Activated CD8-positive, alpha-beta memory T cell treated with anti-CD3 and anti-CD28 coated beads for 4 hours (primary cell): ENCODE data around the gene ADAP1.
"Not testable (repeated sequence)": the region's sequence is repeated elsewhere in the genome, so short reads cannot be mapped to it uniquely, and the experiment has no call there.

Experiments
- DNase-seq, 2 donors: peaks; one replicate each; pipeline ENCODE4 v3.0.0-alpha.2; 2020; ENCODE audit warnings: low read depth in 2 of 2

ADAP1 gene

DNA sequence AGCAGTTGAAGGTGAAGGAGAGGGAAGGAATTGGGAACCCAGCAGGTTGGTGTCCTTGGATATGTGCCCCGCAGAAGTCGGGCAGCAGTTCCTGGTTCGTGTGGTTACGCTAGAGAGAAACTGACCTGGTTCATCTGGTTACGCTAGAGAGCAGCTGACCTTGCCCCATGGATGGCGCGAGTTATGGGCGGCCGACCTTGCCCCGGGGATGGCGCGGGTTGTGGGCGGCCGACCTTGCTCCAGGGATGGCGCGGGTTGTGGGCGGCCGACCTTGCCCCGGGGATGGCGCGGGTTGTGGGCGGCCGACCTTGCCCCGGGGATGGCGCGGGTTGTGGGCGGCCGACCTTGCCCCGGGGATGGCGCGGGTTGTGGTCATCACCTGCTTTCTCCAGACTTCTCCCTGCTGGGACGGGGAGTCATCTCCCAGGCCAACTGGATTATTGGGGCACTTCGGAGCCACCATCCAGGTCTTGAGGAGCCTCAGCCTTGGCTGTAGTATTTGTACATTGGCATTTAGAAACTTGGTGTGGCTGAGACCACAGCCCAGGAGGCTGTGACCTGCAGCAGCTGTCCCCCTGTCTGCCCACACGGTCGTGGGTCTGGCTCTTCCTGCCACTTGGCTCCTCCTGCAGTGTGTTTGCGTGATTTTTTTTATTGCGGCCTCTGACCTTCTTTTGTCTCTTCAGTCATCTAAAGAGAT is 72.0 kb downstream of the ADAP1 start:
- no peak for DNase-seq

DNA sequence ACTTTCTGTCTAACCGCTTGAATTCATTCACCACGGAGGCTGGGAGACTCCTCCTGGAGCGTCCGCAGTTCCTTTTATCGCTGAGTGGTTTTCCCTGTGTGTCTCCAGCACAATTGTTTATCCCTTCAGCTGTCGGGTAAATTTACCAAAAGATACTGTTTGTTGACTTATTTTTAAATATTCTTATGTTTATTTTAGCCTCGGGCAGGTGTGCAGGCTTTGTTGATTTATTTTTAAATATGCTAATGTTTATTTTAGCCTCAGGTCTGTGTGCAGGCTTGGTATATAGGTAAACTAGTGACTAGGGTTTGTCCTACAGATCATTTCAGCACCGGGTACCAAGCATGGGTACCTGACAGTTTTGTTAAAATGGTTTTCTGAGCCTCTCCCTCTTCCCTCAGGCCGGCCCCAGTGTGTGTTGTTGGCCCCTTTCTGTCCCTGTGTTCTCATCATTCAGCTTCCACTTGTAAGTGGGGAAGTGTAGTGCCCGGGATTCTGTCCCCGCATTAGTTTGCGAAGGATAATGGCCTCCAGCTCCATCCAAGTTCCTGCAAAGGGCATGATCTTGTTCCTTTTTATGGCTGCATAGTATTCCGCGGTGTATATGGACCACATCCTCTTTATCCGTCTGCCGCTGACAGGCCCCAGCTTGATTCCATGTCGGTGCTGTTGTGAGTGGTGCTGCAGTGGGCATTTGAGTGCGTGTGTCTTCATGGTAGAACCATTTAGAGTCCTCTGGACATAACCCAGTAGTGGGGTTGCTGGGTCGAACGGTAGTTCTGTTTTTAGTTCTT is 72.8 kb downstream of the ADAP1 start:
- DNase-seq = no peak

DNA sequence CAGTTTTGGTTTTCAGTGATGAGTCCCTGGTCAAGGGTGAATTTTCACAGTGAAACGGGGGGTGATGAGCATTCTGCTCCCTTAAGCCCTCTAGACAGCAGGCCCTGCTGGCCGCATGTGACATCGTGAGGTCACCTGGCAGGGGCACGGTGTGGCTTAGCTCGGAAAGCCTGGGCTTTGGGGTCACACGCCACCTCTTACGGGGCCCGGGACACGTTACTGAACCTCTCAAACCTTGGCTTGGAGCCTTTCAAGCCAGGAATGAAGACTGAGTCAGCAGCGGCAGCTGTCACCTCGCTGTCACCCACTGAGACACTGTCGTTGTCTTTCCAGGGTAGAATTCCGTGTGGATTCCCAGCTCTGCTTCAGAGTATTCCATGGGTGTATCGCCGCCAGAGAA is 74.0 kb downstream of the ADAP1 start:
- no peak for DNase-seq

DNA sequence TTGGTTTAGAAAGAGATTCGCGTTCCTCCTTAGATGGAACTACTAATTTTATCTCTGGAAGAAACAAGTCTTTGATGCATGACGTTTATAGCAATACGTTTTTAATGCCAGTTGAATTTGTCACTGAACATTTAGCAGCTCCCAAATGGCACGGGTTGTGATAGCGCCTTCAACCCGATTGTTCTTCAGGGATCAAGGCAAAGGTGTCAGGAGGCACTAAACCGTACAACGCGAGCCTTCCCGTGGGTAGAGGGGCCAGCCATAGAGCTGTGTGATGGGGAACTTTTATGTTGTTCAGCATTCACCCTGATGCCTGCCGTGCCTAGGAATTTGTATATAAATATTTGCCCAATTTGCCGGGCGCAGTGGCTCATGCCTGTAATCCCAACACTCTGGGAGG is 74.8 kb downstream of the ADAP1 start:
- no peak for DNase-seq

DNA sequence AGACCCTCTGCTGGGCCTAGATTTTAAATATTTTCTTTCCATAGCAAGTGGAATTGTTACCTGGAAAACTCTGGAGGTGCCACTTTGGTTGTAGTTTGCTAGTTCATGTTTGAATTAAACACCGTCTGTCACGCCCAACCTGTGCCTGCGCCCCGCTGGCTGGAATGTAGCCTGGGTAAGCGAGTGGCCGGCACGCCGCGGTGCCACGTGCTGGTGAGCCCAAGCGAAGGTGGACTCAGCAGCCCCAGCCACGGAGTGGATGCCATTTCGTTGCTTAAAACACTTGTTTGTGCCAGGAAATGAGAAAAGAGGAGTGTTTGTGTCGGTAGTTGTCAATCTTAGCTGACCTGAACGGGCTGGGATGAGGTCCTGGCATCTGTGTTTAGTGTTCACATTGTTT is 75.4 kb downstream of the ADAP1 start:
- DNase-seq = no peak

DNA sequence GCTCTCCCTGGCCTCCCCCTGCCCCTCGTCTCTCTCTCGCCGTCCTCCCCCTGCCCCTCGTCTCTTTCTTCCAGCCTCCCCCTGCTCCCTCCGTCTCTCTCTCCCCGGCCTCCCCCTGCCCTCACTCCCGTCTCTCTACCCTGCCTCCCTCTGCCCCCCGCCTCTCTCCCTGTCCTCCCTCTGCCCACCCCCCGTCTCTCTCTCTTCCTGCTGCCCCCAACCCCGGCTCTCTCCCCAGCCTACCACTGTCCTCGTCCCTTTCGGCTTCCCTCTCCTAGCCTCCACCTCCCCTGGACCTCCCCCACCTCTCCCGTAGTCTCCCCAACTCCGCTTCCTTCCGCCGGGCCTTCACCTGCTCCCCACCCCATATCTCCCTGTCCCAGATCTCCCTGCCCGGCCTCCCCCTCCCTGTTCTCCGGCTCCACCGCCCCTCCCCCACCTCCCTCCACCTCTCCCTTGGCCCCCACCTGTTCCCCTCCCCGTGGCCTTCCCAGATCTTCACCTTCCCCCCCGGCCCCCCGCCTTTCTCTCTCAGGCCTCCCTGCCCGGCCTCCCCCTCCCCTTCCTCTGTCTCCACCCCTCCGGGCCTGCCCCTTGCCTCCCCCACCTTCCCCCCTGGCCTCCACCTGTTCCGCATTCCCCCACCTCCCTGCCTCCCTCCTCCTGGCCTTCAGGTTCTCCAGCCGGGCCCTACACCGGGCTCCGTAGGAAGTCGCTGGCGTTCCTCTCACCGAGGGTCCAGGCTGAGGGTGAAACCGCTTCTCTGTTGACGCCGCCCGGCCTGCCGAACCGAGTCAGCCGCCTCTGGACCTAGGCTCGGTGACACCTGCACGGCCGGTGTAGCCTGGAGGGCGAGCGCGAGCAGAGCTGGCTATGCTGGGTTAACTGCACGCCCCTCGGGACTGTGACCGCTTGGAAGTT is 76.9 kb downstream of the ADAP1 start:
- DNase-seq = no peak

DNA sequence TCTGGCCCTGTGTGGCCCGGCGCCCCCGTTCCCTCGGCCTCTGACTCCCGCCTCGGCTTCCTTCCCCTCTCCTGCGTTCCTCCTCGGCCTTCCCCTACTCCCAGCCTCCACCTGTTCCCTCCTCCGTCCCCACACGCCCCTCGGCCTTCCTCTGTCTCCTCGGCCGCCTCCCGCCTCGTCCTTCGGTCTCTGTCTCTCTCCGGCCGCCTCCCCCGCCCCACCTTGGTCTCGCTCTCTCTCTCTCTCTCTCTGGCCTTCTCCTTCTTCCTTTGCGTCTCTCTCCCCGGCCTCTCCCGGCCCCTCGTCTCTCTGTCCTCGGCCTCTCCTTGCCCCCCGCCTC is 77.5 kb downstream of the ADAP1 start:
- no peak for DNase-seq

DNA sequence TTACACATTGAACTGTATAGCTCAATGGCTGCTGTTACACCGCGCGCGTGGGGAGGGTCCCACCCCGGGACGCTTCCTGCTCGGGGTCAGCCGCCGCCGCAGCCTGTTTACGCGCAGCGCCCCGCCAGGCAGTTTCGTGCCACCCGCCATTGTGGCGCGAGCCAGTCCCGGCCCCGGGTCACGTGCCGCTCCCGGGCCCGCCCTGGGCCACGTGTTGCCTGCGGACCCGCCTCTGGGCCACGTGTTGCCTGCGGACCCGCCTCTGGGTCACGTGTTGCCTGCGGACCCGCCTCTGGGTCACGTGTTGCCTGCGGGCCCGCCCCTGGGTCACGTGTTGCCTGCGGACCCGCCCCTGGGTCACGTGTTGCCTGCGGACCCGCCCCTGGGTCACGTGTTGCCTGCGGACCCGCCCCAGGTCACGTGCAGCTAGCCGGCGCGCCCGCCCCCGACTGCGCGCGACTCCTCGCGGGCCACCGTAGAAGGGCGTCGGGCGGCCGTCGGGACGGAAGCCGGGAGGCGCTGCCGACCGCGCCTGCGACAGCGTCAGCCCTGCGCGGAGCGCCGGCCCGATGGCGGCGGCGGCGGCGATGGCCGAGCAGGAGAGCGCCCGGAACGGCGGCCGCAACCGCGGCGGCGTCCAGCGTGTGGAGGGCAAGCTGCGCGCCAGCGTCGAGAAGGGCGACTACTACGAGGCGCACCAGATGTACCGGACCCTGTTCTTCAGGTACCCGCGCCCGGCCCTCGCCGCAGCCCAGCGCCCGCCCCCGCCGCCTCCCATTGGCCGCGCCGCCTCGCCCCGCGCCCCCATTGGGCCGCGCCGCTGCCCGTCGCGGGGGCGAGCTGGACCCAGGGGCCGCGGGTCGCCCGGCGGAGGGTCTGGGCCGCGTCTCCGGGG is 78.2 kb downstream of the ADAP1 start, which contains the start of gene GET4:
TSS of gene GET4 (plus strand) at position 478 of the 895 bp plus-strand sequence. CDS start at position 570, 92 bp downstream.
- DNase-seq = peak; percentile 85 to 96

DNA sequence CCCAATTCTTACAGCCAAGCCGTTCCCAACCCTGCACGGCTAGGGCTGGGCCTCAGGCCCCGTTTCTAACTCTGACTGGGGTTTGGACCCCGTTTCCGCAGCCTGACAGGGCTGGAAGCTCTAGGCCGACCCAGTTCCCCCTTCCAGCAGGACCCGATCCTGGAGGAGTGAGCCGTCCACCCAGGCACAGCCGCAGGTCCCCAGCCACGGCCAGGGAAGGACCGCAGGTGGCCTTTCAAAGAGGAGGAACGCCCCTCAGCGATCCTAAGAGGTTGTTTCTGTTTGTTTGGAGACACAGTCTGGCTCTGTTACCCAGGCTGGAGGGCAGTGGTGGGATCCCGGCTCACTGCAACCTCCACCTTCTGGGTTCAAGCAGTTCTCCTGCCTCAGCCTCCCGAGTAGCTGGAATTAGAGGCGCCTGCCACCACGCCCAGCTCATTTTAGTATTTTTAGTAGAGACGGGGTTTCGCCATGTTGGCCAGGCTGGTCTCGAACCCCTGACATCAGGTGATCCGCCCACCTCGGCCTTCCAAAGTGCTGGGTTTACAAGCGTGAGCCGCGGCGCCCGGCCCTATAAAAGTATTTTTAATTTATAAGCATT is 78.9 kb downstream of the ADAP1 start:
- DNase-seq = no peak

DNA sequence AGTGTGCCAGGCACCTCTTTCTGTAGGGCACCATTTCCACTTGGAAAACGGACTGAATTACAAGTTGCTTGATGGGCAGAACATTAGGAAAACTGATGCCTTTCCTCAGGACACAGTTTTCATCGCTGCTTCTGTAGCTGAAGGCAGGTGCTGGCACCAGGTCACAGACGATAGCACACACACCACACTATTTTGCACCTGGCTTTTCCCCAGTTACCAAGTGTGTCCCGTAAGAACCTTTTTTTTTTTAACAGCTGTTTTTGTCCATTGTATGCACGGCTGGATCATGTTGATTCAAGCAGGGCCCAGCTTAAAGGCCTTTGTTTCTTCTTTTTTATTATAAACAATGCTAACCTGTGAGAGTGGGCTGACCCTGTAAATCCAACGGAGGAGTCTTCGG is 79.4 kb downstream of the ADAP1 start:
- DNase-seq = no peak

DNA sequence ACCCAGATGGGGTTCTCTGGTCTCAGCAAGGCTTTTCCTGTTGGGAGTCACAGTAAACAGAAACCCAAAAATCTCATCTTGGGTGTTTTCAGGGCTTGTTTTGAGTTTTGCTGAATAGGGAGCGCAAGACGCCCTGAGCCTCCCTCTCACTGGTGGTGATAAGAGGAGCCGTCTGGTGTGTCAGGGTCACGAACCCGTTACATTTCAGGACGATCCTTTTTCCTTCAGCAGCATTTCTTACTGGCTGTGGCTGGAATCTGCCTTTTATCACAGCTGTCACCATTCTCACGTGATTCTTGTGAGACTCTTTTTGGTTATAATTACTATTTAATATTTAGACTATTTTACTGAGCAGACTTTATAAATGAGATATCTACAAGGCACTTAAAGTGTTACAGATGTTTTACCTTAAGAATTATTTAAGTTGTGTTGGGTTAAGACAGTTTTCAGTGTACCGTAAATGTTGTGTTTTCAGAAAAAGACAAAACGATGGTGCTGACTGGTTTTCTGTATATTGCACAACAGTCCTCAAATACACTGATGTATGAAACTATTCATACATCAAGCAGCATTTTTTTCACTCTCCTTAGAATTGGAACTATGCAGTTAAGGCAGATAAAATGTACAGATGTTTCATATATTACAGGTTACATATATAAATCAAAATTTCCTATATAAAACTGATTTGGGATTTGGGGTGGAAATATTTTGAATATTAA is 80.3 kb downstream of the ADAP1 start:
- no peak for DNase-seq

DNA sequence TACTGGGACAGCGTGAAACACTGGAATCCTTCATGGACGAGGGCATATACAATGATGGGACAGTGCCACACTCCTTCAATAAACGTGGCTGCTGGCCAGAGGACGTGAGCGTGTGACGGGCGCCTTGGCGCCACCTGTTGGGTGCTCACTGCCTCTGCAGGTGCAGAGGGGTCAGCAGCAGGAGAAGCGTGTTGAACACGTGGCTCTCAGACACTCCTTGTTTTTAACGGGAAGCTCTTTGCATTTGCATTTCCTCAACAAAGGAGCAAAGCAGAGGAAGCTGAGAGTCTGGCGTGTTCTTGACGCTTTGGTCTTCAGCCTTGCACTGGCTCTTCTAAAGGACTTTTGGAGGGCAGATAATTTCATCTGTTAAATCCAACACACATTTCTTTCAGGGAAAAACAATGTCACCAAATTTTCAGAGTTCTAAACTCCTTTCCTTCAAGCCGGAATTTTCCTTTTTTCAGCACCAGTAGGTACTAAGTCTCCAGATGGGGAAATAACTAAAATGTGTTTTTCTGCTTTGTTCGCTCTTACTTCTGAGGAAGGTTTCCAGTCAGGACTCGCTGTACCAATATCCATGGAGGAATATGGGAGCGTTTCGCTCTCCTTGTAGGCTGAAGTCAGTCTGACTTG is 81.0 kb downstream of the ADAP1 start:
- DNase-seq = peak; percentile 47 to 49

DNA sequence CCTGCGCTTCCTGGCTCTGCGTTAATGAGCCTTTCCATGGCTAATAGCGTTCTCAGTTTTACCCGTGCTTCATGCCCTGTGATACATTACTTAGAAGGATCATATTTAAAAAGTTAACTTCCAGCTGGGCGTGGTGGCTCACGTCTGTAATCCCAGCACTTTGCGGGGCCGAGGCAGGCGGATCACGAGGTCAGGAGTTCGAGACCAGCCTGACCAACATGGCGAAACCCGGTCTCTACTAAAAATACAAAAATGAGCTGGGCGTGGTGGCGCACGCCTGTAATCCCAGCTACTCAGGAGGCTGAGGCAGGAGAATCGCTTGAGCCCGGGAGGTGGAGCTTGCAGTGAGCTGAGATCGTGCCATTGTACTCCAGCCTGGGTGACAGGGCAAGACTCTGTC is 81.8 kb downstream of the ADAP1 start:
- DNase-seq = not testable (repeated sequence)

DNA sequence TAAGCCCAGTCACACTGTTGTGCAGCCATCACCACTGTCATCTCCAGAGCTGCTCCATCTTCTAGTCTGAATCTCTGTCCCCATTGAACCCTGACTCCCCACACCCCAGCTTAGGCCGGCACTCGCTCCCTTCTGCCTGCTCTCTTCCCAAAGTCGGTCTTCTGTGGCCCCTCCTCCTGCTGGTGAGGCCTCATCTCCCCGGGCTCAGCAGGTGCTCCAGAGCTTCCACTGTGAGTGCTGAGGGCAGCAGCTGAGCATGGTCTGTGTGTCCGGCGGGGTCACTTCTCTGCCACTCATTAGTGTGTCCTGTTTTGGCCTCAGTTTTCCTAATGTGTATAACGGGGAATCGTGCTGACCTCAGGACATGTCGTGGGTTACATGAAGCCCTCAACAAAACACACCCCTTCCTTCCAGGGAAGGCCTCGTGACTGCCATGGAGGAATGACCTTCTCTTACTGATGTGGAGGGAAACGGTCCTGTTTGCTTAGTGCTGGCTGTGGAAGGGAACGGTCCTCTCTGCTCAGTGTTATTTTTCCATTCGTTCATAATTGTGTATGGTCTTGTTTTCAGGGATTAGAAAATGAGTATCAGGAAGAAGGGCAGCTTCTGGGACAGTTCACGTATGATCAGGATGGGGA is 82.5 kb downstream of the ADAP1 start:
- DNase-seq = no peak

DNA sequence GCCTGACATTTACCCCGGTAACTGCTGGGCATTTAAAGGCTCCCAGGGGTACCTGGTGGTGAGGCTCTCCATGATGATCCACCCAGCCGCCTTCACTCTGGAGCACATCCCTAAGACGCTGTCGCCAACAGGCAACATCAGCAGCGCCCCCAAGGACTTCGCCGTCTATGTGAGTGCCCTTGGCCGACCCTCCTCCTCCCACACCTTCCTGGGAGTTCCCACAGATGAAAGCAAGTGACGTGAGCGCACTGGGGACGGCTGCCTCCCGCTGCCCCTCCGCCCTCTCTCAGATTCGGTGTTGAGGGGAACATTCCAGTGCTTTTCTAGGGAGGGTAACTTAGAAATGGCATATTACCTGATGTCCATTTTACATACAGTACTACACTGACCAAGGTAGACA is 85.1 kb downstream of the ADAP1 start:
- DNase-seq = no peak

DNA sequence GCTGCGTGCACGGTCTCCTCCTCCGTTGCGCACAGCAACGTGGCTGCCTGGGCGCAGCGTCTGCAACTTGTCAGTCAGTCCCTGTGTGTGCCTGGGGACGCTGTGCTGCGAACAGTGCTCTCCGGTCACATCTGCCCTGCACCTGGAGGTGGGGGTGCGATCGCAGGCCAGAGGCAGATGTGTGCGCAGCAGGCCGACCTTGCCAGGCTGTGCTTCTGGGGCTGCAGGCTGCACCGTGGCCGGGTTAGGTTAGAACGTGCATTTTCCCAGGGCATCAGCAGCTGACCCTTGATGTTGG is 86.3 kb downstream of the ADAP1 start:
- no peak for DNase-seq

DNA sequence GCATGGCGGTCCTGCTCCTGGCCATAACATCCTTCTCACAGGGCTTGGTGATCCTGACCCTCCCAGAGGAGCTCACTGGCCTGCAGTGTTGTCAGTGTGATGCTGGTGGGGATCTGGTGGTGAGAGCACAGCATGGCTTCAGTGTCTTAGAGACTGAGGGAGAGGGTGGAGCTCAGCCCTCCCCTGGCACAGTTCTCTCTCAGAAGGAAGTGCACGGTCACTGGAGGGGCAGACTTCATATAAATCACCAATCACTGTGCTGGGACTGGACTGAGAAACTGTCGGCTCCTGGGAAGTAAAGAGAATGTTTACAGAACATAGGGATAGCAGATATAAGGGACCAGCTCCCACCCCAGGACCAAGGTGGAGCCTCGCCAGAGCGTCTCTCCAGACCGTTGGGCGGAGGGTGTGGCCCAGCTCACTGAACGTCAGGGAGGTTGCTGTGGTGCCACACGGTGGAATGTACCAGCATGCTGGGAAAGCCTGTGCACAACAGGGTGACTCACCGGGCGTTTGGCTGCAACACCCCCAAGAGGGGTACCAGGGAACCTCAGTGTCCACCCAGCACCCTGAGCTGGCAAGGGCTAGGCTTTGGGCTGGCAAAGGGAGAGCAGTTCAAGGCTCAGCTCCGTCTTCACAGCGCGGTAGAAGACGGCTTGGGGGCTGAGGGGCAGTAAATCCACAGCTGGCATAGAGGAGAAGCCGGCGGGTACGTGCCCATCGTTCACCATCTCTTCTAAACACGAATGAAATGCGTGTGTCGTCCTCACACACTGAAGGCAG is 86.9 kb downstream of the ADAP1 start:
- DNase-seq = no peak

DNA sequence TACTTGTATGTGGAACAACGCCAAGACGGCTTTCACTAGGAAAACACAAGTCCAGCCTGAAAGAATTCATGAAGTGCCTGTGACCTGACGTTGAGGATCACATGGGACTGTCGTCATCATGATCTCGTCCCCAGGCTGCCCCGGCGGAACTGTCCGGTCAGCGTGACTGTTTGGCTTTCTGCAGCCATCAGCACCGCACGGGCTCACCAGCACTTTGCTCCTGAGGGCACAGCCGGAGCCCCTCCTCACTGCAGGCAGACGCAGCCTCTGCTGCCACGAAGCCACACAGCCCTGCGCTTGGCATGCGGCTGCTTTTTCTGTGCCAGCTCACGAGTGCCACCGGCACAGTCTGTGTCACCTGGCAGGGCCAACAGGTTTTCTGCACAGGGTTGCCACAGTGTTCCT is 87.5 kb downstream of the ADAP1 start:
- DNase-seq = no peak

DNA sequence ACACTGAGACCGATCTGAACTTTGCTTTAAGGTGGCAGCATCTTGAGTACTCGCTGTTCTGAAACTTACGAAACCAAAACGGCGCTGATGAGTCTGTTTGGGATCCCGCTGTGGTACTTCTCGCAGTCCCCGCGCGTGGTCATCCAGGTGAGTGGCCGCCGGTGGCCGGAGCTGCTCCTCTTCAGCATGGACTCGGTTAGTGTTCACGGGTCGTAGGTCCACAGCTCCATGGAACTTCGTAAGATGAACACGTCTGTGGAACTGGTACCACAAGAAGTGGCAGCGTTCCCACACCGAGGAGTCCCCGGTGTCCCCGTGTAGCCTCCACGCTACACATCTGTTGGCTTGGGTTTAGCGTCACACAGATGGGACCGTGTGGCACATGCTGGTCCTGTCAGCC is 88.6 kb downstream of the ADAP1 start:
- no peak for DNase-seq
